ENCODE results near the gene PRM3. TPM values are rescaled to one million over a fixed set of nuclear protein-coding genes. Genes with fewer than 3 reads are reported as not detected.
A peak's percentile ranks its signal among the peaks of the same experiment; 100 is the strongest.

PRM3 gene
- polyA plus RNA-seq, 3 donors from 2014 or later, result not detected

- DNase-seq, result peak; percentile 66 to 76 (median 69)
- Mint-ChIP-seq H3K36me3 (peaks cover 0 to 5% (median 3%) of the 10 kb centered on the region in 3 donors), H3K27me3 (ENCODE audit: low read depth in 3 of 3) (peaks cover 10 to 23% (median 18%) of the 10 kb centered on the region in 3 donors), H3K9me3 (no peaks in the 10 kb centered on the region), H3K27ac (peak overlapping the region in 4 of 6 donors; percentile 27 to 93 (median 72)), H3K4me3 (peak overlapping the region; percentile 70 to 85 (median 84)), H3K4me1 (peaks cover 60% of the 10 kb centered on the region in 2 donors)
These were observed 18.3 kb downstream of the PRM3 start for GRCh38 chr16:11254913-11255736.

GRCh38 chr16:11253995-11254912 lies 19.2 kb downstream of the PRM3 start:
- Mint-ChIP-seq H3K9me3 (no peaks in the 10 kb centered on the region), H3K27ac (peak overlapping the region; percentile 80 to 92 (median 88)), H3K36me3 (peaks cover 0 to 5% (median 3%) of the 10 kb centered on the region in 3 donors), H3K4me3 (peak overlapping the region; percentile 70 to 86 (median 84)), H3K4me1 (peaks cover 57 to 58% of the 10 kb centered on the region in 2 donors), H3K27me3 (ENCODE audit: low read depth in 3 of 3) (peaks cover 10 to 23% (median 18%) of the 10 kb centered on the region in 3 donors)
- DNase-seq, result no peak

GRCh38 chr16:11253009-11253994 lies 20.1 kb downstream of the PRM3 start:
- peak; percentile 57 to 60 (median 60) for DNase-seq
- Mint-ChIP-seq H3K27ac (peak overlapping the region; percentile 80 to 92 (median 88)), H3K4me1 (peaks cover 49% of the 10 kb centered on the region in 2 donors), H3K4me3 (peak overlapping the region; percentile 68 to 86 (median 84)), H3K27me3 (ENCODE audit: low read depth in 3 of 3) (peaks cover 10 to 26% (median 18%) of the 10 kb centered on the region in 3 donors), H3K36me3 (peaks cover 3 to 5% (median 4%) of the 10 kb centered on the region in 3 donors), H3K9me3 (no peaks in the 10 kb centered on the region)

- H3K36me3 Mint-ChIP-seq, result peaks cover 3 to 5% (median 4%) of the 10 kb centered on the region in 3 donors
- DNase-seq, result no peak
- peaks cover 41 to 44% of the 10 kb centered on the region in 2 donors for H3K4me1 Mint-ChIP-seq
These were observed 20.9 kb downstream of the PRM3 start for GRCh38 chr16:11252482-11252931.

GRCh38 chr16:11251525-11252481 lies 21.6 kb downstream of the PRM3 start:
- Mint-ChIP-seq H3K4me3 (peak overlapping the region; percentile 67 to 84 (median 76)), H3K27ac (peak overlapping the region; percentile 88 to 98 (median 92)), H3K9me3 (no peaks in the 10 kb centered on the region), H3K4me1 (peaks cover 34 to 37% of the 10 kb centered on the region in 2 donors), H3K36me3 (peaks cover 3 to 5% (median 4%) of the 10 kb centered on the region in 3 donors), H3K27me3 (ENCODE audit: low read depth in 3 of 3) (peaks cover 10 to 22% (median 15%) of the 10 kb centered on the region in 3 donors)
- peak; percentile 69 to 81 (median 76) for DNase-seq

More at GRCh38 chr16:11252482-11252931, 20.9 kb downstream of the PRM3 start:
- H3K27ac Mint-ChIP-seq, result peak overlapping the region; percentile 88 to 98 (median 92)
- no peaks in the 10 kb centered on the region for H3K9me3 Mint-ChIP-seq
- peak overlapping the region; percentile 68 to 86 (median 84) for H3K4me3 Mint-ChIP-seq
- H3K27me3 Mint-ChIP-seq (ENCODE audit: low read depth in 3 of 3), result peaks cover 10 to 26% (median 18%) of the 10 kb centered on the region in 3 donors

GRCh38 chr16:11250786-11251524 lies 22.5 kb downstream of the PRM3 start:
- no peaks in the 10 kb centered on the region for H3K9me3 Mint-ChIP-seq
- H3K4me1 Mint-ChIP-seq, result peaks cover 36 to 40% of the 10 kb centered on the region in 2 donors
- peaks cover 3 to 5% (median 4%) of the 10 kb centered on the region in 3 donors for H3K36me3 Mint-ChIP-seq
- H3K4me3 Mint-ChIP-seq, result no peak overlapping the region
- peaks cover 8 to 19% (median 11%) of the 10 kb centered on the region in 3 donors for H3K27me3 Mint-ChIP-seq (ENCODE audit: low read depth in 3 of 3)
- H3K27ac Mint-ChIP-seq, result peak overlapping the region in 5 of 6 donors; percentile 83 to 96 (median 92)
- no peak for DNase-seq

GRCh38 chr16:11250091-11250785 lies 23.2 kb downstream of the PRM3 start:
- Mint-ChIP-seq H3K9me3 (no peaks in the 10 kb centered on the region), H3K4me1 (peaks cover 43 to 46% of the 10 kb centered on the region in 2 donors), H3K4me3 (no peak overlapping the region), H3K27me3 (ENCODE audit: low read depth in 3 of 3) (peaks cover 7 to 19% (median 10%) of the 10 kb centered on the region in 3 donors), H3K36me3 (peaks cover 3 to 5% (median 4%) of the 10 kb centered on the region in 3 donors), H3K27ac (peak overlapping the region in 4 of 6 donors; percentile 26 to 83 (median 62))
- DNase-seq, result no peak

- Mint-ChIP-seq H3K4me3 (no peak overlapping the region), H3K27me3 (ENCODE audit: low read depth in 3 of 3) (peaks cover 6 to 19% (median 14%) of the 10 kb centered on the region in 3 donors), H3K4me1 (peaks cover 46 to 49% of the 10 kb centered on the region in 2 donors), H3K27ac (peak overlapping the region in 1 of 6 donors; percentile 16), H3K9me3 (no peaks in the 10 kb centered on the region), H3K36me3 (peaks cover 3 to 5% (median 4%) of the 10 kb centered on the region in 3 donors)
- no peak for DNase-seq
These were observed 24.0 kb downstream of the PRM3 start for GRCh38 chr16:11249233-11250061.

GRCh38 chr16:11248133-11248532 lies 25.3 kb downstream of the PRM3 start:
- H3K36me3 Mint-ChIP-seq, result peaks cover 3 to 5% (median 4%) of the 10 kb centered on the region in 3 donors
- H3K27ac Mint-ChIP-seq, result no peak overlapping the region
- DNase-seq, result no peak
- H3K4me1 Mint-ChIP-seq, result peaks cover 36 to 37% of the 10 kb centered on the region in 2 donors
- no peak overlapping the region for H3K4me3 Mint-ChIP-seq
- H3K9me3 Mint-ChIP-seq, result no peaks in the 10 kb centered on the region
- H3K27me3 Mint-ChIP-seq (ENCODE audit: low read depth in 3 of 3), result peaks cover 6 to 16% (median 8%) of the 10 kb centered on the region in 3 donors

GRCh38 chr16:11245988-11246387 lies 27.4 kb downstream of the PRM3 start:
- peaks cover 3 to 7% (median 4%) of the 10 kb centered on the region in 3 donors for H3K27me3 Mint-ChIP-seq (ENCODE audit: low read depth in 3 of 3)
- no peaks in the 10 kb centered on the region for H3K9me3 Mint-ChIP-seq
- no peak for DNase-seq
- no peak overlapping the region for H3K27ac Mint-ChIP-seq
- H3K4me3 Mint-ChIP-seq, result no peak overlapping the region
- peaks cover 0 to 4% (median 0%) of the 10 kb centered on the region in 3 donors for H3K36me3 Mint-ChIP-seq
- H3K4me1 Mint-ChIP-seq, result peaks cover 18 to 19% of the 10 kb centered on the region in 2 donors
